CD1c-positive myeloid dendritic cell (primary cell): ENCODE data around the gene ZDHHC22.
"Not testable (repeated sequence)": the region's sequence is repeated elsewhere in the genome, so short reads cannot be mapped to it uniquely, and the experiment has no call there.

ENCODE experiments used
- DNase-seq: peaks from one replicate; pipeline ENCODE4 v3.0.0-alpha.2; 2016; ENCODE audit errors: extremely low spot score

Gene ZDHHC22, protein sequence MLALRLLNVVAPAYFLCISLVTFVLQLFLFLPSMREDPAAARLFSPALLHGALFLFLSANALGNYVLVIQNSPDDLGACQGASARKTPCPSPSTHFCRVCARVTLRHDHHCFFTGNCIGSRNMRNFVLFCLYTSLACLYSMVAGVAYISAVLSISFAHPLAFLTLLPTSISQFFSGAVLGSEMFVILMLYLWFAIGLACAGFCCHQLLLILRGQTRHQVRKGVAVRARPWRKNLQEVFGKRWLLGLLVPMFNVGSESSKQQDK

DNA sequence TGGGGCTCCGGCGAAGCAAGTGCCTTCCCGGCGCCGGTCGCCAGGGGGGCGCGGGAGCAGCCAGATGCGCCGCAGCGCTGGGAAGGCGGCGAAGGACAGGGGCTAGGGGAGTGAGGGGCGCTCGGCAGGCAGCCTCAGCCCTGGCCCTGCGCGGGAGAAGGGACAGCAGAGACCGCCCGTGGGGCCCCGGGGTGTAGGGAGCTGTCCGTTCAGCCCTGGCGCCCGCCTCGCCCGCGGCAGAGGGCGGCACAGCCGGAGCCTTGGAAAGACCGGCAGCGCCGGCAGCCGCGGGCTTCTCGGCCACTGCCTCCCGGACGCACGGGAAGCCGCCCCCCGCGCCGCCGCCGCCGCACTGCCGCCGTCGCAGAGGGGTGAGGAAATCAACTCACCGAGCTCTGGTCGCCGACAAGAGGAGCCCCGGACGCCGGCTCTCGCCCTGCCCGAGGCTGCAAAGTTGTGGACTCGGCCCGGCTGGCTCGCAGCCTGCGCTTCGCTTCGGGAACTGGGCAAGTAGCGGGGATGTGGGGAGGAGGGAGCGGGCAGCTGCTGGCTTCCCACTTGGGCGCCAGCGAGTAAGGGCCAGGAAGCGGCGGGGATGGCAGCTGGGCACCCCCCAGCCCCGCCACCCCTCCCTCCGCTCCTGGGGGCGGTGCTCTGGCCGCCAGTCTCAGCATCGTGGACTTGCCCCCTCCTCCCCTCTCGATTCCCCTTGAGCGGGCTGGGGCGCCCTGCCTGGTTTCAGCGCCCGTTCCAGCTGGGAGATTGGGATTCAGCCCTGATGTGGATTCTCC, at the start of gene ZDHHC22:
TSS of gene ZDHHC22 (minus strand) at position 578 of the 791 bp plus-strand sequence. CDS start 2,053 bp downstream, outside the sequence.
- no peak for DNase-seq

DNA sequence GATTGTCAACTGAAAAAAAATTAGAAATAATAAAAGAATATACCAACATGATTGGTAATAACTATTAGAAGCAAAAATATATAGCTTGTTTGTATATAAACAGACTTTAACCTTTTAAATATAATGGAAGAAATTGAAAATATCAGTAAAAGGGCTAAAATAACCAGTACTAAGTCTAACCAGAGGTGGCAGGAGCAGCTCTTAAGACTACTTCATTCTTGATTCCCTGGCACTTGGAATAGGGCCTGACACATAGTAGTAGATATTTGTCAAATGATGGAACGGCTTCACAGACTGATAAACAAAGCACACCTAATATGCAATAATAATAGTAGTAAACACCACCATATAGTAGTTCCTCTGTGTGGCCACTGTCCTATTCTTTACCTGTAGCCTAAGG, 49.4 kb upstream of the ZDHHC22 start:
- DNase-seq, result no peak

DNA sequence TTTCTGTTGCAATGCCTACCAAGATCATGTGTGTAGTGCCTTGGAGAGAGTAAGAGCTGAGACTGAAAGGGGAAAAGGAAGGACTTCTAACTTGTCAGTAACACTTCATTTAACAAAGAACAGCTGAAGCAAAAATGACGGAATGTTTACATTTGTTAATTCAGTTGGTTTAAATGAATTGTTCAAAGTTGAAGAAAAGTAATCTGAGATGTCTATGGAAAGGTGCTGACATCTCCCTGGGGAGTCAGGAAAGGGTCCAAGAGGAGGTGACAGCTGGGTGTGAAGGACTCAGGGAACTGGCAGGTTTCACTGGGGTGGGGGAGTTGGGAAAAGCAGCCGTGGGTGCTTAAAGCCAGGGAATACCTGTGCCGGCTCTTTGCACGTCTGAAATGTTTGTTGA, 47.9 kb upstream of the ZDHHC22 start:
- no peak for DNase-seq

DNA sequence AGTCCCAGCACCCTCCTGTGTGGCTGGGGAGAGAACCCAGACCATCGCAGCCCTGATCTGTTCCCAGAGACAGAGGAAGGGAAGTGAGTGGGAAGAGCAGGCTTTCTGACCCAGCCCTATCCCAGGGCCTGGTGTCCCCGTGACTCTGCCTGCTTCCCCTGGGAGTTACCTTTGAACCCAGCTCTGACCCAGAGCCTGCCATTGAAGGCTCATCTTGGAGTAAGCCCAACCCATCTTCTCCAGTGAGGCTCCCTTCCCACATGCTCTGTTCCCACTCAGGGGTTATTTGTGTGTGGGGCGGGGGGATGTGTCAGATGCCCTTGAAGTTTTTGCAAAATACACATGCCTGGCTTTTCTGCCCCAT, 46.0 kb upstream of the ZDHHC22 start:
- DNase-seq, result no peak

DNA sequence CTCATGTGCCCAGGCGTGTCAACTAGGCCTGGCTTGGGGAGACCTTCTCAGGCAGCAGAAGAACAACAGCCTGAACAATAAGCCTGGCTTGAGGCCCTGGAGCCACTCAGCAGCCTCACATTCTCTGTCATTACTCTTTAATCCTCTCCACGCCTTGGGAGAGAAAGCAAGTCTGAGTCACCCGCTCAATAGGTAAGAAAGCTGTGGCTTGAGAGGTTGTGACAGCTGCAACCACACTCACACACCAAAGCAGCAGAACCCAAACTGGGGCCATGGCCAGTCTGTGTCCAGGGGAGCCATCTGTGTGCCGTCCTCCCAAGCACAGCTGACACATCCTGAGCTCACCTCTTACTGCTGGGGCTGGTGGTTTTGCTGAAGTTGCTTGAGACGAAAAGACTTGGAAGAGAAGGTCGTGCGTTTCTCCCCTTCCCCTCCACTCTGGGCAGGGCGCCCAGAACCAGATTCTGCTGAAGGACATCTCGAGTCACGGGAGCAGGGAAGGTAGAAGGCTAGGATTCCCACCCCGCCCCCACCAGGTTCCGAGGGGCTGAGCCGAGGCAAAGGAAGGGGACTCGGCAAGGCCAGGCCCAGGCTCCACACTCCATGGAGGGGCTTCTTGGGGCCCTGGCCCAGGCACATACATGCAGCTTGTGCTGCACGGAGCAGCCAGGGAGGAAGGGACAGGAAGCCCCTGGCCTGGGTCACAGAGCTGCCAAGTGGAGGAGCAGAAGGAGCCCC, 45.5 kb upstream of the ZDHHC22 start:
- DNase-seq, result no peak

DNA sequence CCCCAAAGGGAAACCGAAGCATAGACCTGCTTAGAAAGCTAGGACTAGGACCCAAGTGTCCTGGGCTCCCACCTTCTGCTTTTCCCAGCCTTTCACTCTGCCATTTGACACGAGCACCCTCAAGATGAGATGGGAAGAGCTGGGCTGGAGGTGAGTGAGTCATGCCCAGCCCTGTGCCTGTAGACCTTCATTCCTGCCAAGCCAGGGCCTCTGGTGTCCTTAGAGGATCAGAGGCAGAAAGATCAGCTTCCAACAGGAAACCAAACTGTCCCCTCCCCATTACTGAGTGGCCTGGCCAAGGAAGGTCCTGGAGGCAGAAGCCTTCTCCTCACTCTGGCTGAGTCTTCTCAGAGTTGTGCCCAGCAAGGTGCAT, 43.5 kb upstream of the ZDHHC22 start:
- DNase-seq, result no peak

DNA sequence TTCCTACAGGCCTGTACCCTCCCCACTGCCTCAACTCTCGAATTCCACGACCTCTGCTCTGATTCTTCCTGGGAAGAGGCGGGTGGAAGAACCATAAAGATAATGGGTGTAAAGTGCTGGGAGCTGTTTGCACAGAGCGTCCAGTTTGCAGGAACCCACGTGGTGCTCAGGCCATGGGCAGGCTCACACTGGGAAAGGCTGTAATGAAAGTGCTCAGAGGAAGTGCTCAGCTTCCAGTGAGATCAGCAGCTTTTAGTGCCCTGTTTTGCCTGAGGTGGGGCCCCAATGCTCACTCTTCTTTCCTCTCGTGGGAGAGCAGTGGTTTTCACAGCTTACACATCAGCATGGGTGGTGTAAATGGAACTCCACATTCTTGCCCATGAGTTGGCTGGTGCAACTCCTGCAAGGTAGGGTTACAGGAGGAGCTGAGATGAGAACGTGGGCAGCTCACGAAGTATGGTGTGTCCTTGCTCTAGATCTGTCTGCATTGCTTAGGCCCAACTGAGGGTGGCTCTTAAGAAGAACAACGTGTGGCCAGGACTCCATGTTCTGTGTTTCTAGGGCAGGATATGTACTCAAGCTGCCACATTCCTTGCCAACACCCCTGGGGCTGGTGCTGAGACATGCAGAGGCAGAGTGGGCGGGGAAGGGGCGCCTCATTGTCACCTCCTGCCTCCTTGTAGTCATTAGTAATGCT, 43.0 kb upstream of the ZDHHC22 start:
- DNase-seq, result no peak

DNA sequence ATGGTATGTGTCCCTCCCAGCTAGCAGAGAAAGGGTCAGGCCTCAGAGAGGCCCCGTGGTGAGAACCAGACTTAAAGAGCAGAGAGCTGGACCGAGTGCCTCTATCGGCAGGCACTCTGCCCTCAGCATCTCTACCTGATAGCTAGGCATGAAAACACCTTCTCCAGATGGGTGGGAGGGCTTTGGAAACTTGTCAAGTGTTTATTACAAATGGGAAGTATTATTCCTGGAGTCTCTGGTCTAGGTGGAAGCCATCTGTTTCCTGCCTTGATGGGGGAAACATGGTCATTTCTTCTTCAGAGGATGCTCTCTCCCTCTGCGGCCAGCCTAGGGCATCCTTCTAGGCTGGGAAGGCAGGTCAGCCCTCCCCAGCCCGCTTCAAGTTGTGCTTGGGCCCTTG, 42.3 kb upstream of the ZDHHC22 start:
- no peak for DNase-seq

DNA sequence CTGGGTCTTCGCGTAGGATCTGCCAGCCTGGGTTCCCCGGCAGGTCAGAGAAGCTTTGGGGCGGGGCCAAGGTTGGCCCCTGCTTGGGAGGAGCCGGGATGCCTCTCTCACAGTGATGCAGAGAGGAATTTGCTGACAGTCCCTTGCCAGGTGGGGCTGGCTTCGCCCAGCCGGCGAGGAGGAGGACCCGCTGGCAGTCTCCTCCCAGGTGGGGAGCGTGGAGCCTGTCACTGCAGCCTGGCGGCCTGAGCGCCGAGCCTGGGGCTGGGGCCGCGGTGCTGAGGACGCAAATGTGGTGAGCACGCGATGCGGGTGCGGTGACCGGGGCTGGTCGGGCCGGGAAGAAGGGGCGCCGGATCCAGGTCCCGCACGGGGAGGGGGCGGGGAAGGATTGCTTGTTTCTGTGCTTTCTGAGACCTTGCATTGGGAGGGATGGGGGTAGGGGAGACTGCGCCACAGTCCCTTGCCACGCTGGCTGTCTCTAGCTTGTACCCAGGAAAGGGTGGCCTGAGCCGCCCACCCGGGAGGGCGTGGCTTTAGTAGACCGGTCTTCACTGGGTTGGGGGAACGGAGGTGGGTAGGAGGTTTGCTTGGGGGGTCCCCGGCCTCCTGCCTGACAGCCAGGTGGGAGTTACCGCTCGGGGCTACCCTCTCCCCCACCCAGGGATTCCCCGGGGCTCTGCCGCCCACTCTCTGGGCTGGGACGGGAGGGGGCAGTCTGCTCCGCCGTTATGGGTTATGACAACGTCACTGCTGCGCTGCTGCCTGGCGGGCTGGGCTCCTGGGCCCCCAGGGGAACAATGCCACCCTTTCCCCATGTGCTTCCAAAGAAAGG, 40.2 kb upstream of the ZDHHC22 start, which contains the start of gene TMEM63C:
TSS of gene TMEM63C (plus strand) at position 196 of the 835 bp plus-strand sequence. CDS start 37,016 bp downstream, outside the sequence.
- DNase-seq, result peak; percentile 20

DNA sequence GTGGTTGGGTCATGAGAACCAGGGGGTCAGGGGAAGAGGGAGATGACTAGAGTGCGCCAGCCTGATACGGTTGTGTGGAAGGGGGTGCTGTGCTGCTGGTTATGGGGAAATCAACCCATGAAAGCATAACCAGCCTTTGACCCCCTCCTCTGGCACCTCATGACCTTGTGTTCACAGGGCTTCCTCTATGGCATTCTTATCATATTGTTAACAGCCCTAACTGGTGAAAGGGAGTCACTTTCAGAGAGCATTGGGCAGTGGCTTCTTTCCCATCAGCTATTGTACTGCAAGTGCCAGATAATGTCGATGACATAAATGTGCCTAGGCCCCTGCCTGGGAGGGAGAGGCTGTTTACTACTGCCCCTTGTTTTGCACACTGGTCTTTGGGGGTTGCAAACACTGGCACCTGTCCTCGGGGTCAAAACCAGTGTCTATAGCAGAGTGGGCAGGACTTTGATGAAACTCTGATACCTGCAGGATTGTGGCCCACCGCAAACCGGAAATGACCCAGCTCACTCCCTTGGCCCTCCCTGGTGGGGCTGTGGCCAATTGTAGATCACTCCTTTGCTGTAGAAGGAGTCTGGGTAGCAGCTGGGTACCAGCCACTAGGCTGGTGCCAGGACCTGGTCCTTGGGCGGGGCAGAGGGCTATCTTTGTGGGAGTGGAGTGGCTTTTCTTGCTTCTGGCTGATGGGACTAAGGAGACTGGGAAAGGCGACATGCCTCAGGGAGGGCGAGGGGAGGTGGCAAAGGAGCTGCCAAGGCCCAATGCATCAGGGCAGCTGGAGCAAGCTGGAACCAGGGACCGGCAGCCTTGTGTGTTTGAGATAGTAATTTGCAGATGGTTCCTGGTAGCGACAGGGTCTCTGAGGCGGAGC, 39.4 kb upstream of the ZDHHC22 start:
- no peak for DNase-seq

DNA sequence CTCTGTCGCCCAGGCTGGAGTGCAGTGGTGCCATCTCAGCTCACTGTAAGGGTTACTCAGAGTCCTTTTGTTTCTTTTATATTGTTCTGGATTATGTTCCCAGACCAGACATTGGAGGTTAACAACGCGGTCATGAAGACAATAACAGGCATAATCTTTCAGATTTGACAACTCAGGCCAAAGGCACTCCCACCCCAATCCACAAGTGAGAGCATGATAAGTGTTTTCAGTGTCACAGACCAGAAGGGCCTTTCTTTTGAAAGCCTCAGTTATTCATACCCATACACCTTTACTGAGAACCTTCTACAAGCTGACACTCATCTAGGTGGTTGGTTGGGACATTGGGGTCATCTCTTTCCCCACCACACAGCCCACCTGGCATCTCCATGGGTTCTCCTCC, 37.1 kb upstream of the ZDHHC22 start:
- DNase-seq, result no peak

DNA sequence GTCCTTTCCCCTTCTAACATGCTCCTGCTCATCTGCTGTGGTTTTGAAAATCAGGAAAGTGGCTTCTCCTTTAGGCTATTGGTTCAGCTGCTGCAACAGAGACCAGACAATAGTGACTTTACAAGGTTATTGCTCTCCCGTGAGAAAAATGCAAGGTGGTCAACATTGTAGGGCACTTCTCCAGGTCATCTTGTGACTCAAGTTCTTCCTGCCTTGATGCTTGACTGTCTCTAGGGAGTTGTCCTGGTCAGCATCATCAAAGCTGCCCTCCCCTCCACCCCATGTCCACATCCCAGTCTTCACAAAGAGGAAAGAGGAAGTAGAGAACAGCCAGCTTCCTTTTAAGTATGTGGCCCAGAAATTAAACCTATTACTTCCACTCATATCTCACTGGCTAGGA, 36.1 kb upstream of the ZDHHC22 start:
- peak; percentile 43 for DNase-seq

DNA sequence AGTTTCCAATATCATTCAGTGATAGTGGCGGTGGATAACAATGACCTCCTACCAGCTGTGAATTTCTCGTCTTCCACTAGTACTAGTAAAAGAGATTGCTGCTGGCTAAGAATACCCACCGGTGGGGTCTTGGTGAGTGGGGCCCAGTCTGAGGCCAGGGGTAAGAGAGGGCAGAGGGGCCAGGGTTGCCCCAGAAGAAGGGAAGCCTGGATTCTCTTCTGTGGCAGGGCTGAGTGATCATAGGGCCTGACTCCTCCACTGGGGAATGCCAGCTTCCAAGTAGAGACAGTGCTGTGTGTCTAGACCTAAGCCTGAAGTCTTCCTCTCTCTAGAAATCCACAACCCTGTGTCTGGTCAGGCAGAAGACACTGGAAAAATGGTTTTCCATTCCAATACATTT, 34.3 kb upstream of the ZDHHC22 start:
- DNase-seq, result no peak

DNA sequence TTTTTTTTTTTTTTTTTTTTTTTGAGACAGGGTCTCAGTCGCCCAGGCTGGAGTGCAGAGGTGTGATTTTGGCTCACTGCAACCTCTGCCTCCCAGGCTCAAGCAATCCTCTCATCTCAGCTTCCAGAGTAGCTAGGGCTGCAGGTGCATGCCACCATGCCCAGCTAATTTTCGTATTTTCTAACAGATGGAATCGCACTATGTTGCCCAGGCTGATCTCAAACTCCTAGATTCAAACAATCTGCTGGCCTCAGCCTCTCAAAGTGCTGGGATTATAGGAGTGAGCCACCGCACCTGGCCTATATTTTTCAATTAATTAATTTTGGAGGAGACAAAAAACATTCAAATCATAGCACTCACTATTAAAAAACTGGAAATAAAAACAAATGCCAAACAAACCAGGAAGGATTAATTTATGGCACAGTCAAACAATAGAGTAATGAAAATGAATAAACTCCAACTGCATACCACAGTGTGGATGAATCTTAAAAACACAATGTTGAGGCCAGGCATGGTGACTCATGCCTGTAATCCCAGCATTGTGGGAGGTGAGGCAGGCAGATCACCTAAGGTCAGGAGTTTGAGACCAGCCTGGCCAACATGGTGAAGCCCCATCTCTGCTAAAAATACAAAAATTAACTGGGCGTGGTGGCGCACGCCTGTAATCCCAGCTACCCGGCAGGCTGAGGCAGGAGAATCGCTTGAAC, 32.5 kb upstream of the ZDHHC22 start:
- DNase-seq, result not testable (repeated sequence)

DNA sequence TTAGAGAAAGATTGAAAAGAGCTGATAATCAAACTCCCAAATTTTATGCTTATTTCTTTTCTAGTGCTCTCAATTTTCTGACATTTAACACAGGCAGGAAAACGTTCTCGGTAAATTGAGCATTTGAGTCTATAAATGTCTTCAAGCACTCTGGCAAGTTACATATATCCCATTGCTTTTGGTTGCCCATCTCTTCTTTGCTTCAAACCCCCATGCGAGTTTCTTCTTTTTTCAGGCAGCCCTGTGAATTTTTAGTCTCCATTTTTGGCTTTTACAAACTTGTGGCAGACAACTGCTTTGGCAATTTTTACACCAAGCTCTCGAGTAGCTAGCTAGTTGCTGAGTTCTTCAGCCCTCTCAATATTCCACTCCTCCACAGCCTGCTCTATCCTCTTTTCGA, 31.3 kb upstream of the ZDHHC22 start:
- DNase-seq, result no peak

DNA sequence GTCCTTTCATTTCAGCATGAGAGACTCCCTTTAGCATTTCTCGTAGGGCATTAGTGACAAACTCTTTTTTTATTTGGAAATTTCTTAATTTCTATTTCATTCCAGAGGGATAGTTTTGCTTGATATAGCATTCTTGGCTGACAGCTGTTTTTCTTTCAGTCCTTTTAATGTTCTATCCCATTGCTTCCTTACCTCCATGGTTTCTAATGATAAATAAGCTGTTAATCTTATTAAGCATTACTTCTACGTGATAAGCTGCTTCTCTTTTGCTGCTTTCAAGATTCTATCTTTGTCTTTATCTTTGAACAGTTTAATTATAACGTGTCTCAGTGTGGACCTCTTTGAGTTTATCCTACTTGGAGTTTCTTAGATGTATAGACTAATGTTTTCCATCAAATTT, 28.5 kb upstream of the ZDHHC22 start:
- no peak for DNase-seq

DNA sequence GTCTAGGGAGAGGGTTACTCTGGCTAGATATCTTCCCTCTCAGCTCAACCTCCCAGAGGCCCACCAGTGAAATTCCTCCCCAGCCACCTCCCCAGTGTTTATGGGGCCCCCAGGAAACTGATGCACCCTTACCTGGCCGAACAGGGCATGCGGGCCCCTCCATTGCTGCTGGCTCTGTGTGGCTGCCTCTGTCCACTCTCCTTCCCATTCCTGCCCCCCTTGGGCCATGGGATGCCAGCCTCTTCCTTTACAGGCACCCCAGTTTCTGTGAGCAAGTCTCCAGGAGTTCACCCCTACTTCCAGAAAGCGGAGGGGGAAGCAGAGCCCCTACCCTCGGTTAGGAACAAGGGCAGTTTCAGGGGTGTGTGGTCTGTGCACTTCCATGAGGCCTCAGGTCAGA, 19.4 kb upstream of the ZDHHC22 start:
- DNase-seq, result no peak

DNA sequence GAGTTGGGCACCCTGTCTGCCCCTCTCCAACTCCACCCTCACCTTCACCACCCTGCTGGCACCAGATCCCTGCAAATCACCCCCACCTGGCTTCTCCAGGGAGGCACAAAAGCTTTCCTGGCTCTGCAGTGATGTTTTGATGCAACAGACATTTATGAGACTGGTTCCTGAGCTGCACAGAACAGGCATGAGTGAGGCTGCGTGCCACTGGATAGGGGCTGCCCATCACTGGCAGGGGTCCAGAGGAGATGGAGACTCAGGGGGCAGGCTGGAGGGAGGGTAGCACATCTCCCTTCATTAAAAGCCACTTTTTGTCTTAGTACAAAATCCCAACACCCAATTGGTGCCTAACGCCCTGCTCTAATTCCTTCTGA, 17.3 kb upstream of the ZDHHC22 start:
- no peak for DNase-seq

DNA sequence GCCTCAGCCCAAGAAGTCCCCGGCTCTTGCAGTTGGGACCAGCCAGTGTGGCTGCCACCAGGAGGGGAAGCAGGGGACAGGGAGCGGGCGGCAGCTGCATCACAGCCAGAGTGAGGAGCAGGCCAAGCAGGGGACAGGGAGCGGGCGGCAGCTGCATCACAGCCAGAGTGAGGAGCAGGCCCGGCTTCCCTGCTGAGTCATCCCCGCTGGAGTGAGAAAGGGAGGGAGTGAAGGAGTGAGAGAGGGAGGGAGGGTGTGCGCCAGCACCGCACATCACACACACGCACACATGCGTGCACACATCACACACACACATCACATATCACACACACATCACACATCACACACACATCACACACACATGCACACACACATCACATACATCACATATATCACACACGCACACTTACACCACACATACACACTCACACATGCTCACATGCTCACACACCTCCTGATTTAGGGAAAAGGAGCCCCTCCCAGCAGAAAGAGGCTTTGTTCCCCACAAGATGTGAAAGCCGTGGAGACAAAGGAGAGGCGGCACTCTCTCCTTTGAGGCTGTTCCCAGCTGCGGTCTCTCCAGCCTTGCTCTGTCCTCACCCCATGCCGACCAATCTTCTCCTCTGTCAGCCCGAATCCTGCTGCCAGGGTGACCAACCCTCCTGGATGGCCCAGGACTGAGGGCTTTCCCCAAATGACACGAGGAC, 16.7 kb upstream of the ZDHHC22 start:
- DNase-seq, result no peak
